NCI-H2081 treated with DMSO at 0.1 percent for 48 hours (cell line): Measurements from ENCODE around the gene NEMP2.
"Not testable (repeated sequence)": the region's sequence is repeated elsewhere in the genome, so short reads cannot be mapped to it uniquely, and the experiment has no call there.

Source experiments
- DNase-seq: peaks from one replicate; lab custom pipeline; 2025; lab: John Stamatoyannopoulos, UW

Gene NEMP2

GRCh38 chr2:190490502-190490901 lies 44.0 kb downstream of the NEMP2 start:
- DNase-seq: no peak

GRCh38 chr2:190489475-190489874 lies 45.0 kb downstream of the NEMP2 start:
- DNase-seq: no peak

- no peak for DNase-seq
These were observed 45.8 kb downstream of the NEMP2 start for GRCh38 chr2:190488516-190489233.

DNA sequence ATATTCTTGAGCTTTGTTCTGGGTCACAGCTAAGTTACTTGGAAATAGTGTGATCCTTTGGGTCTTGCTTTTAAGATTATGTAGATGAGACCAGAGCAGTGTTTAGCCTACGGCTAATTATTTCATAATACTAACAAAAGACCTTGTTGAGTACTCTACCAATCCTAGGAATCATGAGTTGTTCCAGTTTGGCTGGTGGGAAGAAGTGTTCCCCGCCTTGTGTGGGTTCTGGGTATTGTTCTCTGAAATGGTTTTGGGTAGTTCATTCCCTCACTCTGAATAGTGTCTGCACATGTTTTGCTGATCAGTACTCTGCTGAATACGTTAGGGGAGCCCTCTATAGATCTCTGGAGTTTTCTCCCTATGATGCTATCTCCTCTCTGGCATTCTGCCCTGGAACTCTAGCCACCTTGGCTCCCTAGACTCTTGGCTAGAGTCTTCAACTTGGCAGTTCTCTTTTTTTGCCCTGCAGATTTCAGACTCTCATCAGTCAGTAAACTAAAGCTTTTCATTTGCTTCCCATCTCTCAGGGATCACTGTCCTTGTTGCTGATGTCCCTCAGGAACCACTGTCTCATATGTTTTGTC lies 48.4 kb downstream of the NEMP2 start:
- DNase-seq: no peak

- DNase-seq: no peak
These were observed 52.1 kb downstream of the NEMP2 start for GRCh38 chr2:190482451-190482850.

GRCh38 chr2:190481339-190481738 lies 53.2 kb downstream of the NEMP2 start:
- DNase-seq: no peak

DNA sequence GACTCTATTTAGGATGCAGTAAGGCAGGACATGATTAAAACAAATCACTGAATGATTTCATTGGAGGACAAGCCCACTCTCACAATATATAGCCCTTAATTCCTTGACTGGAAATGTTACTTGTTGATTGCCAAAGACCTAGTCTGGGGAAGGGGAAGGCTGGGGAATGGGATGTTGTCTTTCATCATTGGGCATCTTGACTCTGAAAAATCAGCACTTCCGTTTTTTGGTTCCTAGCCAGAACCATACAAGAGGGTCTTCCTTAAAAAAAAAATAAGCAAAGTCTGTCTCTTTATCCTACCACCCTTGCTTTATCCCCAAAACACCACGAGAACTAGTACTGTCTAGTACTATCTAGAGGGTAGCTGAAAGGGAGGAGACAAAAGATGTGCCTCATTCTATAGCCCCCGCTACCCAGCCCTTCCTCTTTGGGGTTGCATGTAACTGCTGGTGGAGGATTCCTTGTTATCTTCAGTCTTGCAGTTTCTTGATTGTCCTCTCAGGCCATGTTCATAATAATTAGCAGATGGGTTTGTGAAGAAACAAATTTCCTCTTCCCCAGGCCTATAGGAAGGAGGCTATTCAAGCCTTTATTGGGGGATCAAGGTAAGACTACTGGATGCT lies 55.8 kb downstream of the NEMP2 start:
- DNase-seq: no peak

DNA sequence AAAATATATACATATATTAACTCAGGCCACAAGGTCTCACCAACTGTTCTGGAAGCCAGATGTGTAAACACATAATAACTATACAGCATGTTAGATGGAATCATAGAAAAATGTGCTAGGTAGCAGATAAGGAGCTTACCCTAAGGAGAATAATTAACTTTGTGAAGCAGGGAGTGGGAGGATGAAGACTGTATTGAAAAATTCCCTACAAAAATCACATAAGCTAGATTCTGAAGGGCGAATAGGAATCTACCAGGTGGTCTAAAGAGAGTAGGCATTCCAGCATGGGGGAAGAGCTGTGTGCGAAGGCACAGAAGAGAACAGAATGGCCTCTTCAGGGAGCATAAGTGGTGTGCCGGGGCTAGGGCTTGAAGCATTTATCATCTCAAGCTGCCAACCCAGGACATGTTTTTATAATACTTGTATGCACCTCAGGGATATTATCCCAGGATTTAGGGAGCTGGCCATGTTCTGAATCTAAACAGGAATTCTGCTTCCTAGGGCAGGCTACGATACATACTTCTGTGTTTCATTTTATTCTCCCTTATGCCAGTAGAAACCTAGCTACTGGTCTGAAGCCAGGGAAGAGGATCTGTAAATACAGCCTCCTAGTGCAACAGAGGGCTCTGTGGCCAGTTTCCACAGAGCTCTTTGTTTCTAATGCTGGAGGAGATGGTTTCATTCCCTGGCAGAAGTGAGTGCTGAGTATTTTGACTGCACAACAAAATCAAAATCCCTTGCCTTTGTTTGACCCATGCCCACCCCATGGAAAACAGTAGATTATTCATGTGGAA lies 56.7 kb downstream of the NEMP2 start:
- no peak for DNase-seq

DNA sequence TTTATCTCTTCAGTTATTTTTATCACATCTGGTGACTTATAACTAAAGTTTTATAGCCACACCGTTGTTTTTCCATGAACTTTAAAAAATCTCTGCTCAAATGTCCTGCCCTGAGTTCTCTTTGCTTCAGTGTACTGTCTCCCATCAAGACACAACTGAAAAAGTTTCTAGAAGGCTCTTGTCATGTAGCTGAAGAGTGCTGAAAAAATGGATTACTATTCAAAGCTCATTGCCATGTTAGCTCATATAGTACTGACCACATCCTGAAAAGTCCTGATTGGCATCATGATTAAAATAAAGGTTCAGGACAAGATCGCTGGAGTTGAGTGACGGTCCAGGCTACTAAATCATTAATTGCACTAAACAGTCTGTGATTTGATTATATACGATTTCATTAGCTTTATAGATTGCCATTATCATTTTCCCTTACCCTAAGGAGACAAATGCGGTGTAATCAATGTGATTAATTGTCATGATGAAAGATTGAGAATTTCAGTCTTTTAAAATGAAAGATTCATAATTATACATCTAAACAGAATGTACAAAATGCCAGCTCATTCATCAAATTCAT lies 64.2 kb downstream of the NEMP2 start:
- no peak for DNase-seq

DNA sequence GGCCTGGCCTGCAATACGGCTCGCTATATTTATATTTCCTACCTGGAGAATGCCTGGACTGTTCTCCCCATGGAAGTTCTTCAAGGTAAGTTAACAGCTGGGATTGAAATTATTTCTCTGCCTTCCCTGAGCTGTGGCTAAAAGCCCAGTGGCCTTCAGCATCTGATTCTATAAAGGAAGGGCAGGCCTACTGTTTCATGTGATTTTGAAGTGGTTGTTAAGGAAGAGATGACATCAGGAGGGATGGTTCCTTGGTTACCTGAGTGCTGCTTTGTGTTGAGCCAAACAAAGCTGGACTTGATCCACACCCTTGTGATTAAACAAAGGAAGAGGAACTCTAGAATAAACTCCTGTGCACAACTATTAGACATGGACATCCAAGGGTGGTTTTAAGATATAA lies 64.8 kb downstream of the NEMP2 start:
- peak; percentile 93 for DNase-seq

DNA sequence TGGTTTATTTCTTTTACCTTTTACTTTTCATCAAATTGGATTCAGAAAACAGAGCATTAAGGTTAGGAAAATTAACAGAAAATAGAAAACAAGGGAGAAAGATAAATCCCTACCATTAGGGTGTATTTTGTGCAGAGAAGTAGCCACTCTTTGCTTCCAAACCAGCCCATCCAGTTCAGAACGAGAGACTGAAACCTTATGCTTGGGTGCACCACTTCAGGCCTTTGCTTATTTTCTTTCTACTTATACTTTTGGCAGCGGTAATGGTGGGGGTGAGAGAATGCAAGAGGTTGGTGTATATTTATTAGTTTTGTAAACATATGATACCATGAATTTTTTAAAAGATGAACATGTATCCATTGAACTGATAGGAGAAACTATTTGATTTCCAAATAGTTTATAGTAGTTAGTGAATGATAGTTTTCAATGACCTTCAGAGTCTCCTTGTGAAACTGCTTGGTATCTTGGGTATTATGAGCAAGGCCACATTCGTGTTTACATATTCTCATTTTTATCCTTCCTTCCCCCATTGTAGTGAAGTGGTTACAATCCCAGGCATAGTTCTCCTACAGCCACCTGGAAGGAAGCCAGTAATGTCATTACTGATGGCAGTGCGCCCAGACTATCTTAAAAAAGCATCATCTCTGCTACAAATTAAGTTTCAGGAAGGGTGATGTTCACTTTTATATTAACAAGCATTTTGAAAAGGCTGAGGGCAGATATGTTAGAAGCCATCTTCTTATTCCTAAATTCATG lies 65.5 kb downstream of the NEMP2 start:
- DNase-seq: peak; percentile 95

DNA sequence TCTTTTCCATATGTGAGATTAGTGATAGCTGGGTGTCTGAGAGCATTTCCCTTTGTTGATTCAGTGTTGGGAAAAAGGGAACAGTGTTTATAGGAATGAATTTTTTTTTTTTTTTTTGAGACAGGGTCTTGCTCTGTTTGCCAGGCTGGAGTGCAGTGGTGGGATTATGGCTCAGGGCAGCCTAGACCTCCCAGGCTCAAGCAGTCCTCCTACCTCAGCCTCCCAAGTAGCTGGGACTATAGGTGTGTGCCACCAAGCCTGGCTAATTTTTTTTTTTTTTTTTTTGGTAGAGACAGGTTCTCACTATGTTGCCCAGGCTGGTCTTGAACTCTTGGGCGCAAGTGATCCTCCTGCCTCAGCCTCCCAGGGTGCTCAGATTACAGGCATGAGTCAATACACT lies 66.2 kb downstream of the NEMP2 start:
- DNase-seq: not testable (repeated sequence)

DNA sequence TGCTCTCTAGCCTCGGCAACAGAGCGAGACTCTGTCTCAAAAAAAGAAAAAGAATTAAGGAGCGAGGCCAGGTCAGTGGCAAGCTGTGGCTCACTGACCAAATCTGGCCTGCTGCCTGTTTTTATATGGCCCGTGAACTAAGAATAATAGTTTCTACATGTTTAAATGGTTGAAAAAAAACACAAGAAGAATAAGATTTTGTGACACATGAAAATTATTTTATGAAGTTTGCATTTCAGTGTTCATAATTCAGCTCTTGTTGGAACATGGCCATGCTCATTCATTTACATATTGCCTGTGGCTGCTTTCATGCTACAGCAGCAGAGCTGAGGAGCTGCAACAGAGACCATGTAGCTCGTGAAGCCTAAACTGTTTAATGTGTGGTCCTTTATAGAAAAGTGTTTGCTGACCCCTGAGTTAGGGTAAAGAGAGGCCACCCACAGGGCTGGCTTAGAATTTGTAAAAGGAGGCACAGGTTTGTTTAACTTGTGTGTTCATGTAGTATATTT lies 66.9 kb downstream of the NEMP2 start:
- no peak for DNase-seq

GRCh38 chr2:190466819-190467446 lies 67.6 kb downstream of the NEMP2 start:
- peak; percentile 46 for DNase-seq

DNA sequence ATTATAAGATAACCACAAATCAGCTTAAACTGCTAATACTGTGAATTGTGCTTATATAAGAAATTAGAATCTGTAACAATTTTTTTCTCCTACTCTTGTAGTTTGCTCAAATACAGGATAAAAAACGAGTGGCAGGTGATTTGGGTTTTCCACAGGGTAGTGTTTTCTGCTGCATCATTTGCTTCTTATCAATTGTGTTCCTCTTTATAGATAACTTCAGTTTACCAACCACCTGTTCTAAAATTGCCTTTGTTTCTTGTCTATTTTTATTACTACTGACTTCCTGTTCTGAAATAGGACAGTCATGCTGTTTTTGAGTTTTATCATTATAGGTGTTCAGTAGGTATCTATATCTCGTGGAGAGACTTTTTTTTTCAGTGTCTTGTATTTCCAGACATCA lies 69.5 kb downstream of the NEMP2 start:
- no peak for DNase-seq

DNA sequence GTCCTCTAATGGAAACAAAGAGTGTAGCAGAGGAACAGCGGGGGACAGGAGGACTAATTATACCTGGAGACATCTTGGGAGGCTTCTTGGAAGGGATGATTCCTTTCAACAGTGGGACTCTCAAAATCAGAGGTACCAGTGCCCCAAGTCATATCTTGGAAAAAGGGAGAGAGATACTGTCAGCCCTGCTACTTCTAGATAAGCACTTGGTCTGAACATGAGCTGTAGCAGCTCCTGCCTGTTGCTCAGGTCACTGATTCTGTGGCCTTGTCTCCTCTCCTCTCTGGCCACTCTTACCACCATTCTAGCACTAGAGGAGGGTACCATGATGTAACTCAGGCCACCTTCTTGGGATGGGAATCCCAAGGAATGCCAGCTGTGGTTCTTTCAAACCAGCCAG lies 71.9 kb downstream of the NEMP2 start:
- no peak for DNase-seq

DNA sequence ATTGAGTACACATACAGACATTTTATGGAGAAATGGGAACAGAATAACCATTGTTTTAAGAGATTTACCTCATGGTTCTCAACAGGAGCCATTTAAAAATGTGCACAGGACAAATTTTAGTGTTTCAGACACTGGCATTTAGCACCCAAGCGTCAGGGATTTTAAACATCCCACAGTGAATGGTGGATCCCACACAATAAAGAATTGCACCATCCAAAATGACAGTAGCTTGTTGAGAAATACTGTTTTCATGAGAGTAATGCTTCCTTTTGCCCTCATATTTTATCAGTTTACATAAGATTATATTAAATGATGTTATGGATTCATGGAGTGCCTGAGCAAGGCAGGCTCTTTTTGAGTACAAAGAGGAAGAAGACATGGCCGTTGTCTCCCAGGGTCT lies 72.3 kb downstream of the NEMP2 start:
- no peak for DNase-seq

DNA sequence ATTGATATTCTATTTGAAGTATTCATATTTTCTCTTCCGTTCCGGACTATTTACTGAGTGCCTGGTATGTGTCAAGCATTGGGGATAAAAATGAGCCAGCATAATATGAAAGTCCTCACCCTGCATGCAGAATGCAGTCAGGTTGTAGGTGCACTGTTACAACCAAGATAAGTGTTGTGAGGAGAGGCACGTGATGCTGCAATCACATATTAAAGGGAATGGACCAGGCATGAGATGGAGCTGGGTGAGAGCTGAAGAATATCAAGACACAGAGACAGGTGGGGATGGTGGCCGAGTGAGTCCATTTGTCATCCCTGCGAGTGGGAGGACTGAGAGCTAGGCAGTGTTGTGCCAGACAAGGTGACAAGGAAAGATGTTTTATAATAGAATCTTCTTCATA lies 74.0 kb downstream of the NEMP2 start:
- no peak for DNase-seq

DNA sequence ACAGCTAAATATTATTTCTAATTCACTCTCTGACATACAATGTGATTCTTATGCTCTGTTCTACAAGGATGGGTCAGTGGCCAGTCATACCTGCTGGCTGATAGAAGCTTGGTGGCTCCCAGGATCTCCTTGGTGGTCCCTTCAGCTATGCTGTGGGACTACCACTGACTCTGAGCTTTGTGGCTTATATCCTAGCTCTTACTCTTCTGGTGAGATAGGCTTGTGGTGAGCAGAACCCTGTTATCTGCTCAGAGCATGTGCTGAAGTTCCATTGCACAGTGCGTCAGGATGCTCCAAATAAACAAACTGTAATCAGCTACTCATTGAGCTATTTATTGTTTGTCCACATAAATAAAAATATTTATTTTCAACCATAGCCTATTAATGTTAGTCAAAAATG lies 74.6 kb downstream of the NEMP2 start:
- no peak for DNase-seq

GRCh38 chr2:190458352-190459107 lies 76.0 kb downstream of the NEMP2 start:
- no peak for DNase-seq
